Activated T-cell treated with anti-CD3 and anti-CD28 coated beads, Interleukin-2, amount 50 U/mL, for 72 hours (primary cell): ENCODE measurements around the gene RPS28. TPM values are rescaled to one million over a fixed set of nuclear protein-coding genes. Genes with fewer than 3 reads are reported as not detected.
"Not testable (repeated sequence)": the region's sequence is repeated elsewhere in the genome, so short reads cannot be mapped to it uniquely, and the experiment has no call there.

Source experiments
- ATAC-seq, 2 donors: fragments of 150-1000 bp; cut with Tn5 transposase; replicated peaks in 1 of 2; 2 replicates each; pipeline ENCODE4 v1.10.0; 2021; ENCODE audit warnings: moderate library complexity in 2 of 2, mild to moderate bottlenecking in 1 of 2
- DNase-seq, 2 donors: peaks; one replicate each; pipeline ENCODE4 v3.0.0; 2021 to 2022; ENCODE audit warnings: mixed read lengths in 1 of 2
- H3K27ac Mint-ChIP-seq: one replicate; pipeline ENCODE4 v1.8.0; 2022; ENCODE audit warnings: mild to moderate bottlenecking, moderate library complexity, mixed read lengths
- H3K27me3 Mint-ChIP-seq: one replicate; pipeline ENCODE4 v1.8.0; 2022; ENCODE audit warnings: low read depth, mixed read lengths
- H3K36me3 Mint-ChIP-seq, 2 donors: one replicate each; pipeline ENCODE4 v1.8.0; 2022; ENCODE audit warnings: mixed read lengths in 2 of 2, mild to moderate bottlenecking in 1 of 2; ENCODE audit not compliant: insufficient read depth in 2 of 2
- H3K4me1 Mint-ChIP-seq: one replicate; pipeline ENCODE4 v1.8.0; 2022; ENCODE audit warnings: low read depth, mixed read lengths
- H3K4me3 Mint-ChIP-seq, 2 donors: one replicate each; pipeline ENCODE4 v1.8.0; 2022; ENCODE audit warnings: mild to moderate bottlenecking in 2 of 2, mixed read lengths in 2 of 2, moderate library complexity in 2 of 2
- H3K9me3 Mint-ChIP-seq, 2 donors: one replicate each; pipeline ENCODE4 v1.8.0; 2022; ENCODE audit warnings: mixed read lengths in 2 of 2
- total RNA-seq, 2 donors: library from RNA; stranded (reverse); gene quantifications; one replicate each; pipeline ENCODE4 v1.2.3, GENCODE V29; 2022

Gene RPS28
- total RNA-seq, 2 donors from 2014 or later: 2,463 to 2,605 TPM

GRCh38 chr19:8340341-8341096, 19.2 kb downstream of the RPS28 start:
- no peak for ATAC-seq
- Mint-ChIP-seq H3K36me3 (no peaks in the 10 kb centered on the region), H3K4me1 (peaks cover 11% of the 10 kb centered on the region), H3K9me3 (no peaks in the 10 kb centered on the region), H3K27ac (no peak overlapping the region), H3K4me3 (no peak overlapping the region), H3K27me3 (peaks cover 45% of the 10 kb centered on the region)
- no peak for DNase-seq

- DNase-seq, H3K36me3 Mint-ChIP-seq, H3K4me3 Mint-ChIP-seq, H3K4me1 Mint-ChIP-seq, ATAC-seq, H3K27ac Mint-ChIP-seq, H3K9me3 Mint-ChIP-seq: not testable (repeated sequence)
- H3K27me3 Mint-ChIP-seq: peaks cover 35% of the 10 kb centered on the region
Observed at GRCh38 chr19:8341504-8341903, 20.2 kb downstream of the RPS28 start.

- Mint-ChIP-seq H3K36me3 (no peaks in the 10 kb centered on the region), H3K4me1 (peaks cover 5% of the 10 kb centered on the region), H3K4me3 (peak overlapping the region in 1 of 2 donors; percentile 43), H3K9me3 (no peaks in the 10 kb centered on the region), H3K27ac (no peak overlapping the region), H3K27me3 (peaks cover 30% of the 10 kb centered on the region)
- DNase-seq (no peak), ATAC-seq (no peak)
Observed at GRCh38 chr19:8342316-8342683, 21.0 kb downstream of the RPS28 start.

- Mint-ChIP-seq H3K4me1 (peaks cover 5% of the 10 kb centered on the region), H3K4me3 (peak within 1 kb of the TSS; percentile 85 to 86), H3K9me3 (no peaks in the 10 kb centered on the region), H3K36me3 (no peaks in the 10 kb centered on the region), H3K27me3 (peaks cover 25% of the 10 kb centered on the region), H3K27ac (no peak within 1 kb of the TSS)
- DNase-seq (peak; percentile 95 to 97), ATAC-seq (peak; percentile 100)
Observed at GRCh38 chr19:8342684-8343482, 21.6 kb downstream of the RPS28 start, which contains the start of gene KANK3. KANK3 (minus strand) TSS chr19:8343262; CDS start chr19:8337828, 5,434 bp downstream.

GRCh38 chr19:8343483-8343844, 22.2 kb downstream of the RPS28 start:
- Mint-ChIP-seq H3K4me1 (peaks cover 5% of the 10 kb centered on the region), H3K36me3 (no peaks in the 10 kb centered on the region), H3K4me3 (peak overlapping the region; percentile 85 to 86), H3K27ac (no peak overlapping the region), H3K9me3 (no peaks in the 10 kb centered on the region), H3K27me3 (peaks cover 19% of the 10 kb centered on the region)
- DNase-seq (no peak), ATAC-seq (peak; percentile 1 to 6)

- DNase-seq, H3K4me1 Mint-ChIP-seq, H3K4me3 Mint-ChIP-seq, H3K27ac Mint-ChIP-seq, ATAC-seq, H3K9me3 Mint-ChIP-seq, H3K36me3 Mint-ChIP-seq: not testable (repeated sequence)
- peaks cover 26% of the 10 kb centered on the region for H3K27me3 Mint-ChIP-seq
Observed at GRCh38 chr19:8349629-8350372, 28.5 kb downstream of the RPS28 start.

GRCh38 chr19:8352134-8352827, 31.0 kb downstream of the RPS28 start:
- peak overlapping the region in 1 of 2 donors; percentile 9 for H3K4me3 Mint-ChIP-seq
- H3K9me3 Mint-ChIP-seq: peaks cover 2 to 3% of the 10 kb centered on the region in 2 donors
- H3K4me1 Mint-ChIP-seq: peaks cover 14% of the 10 kb centered on the region
- ATAC-seq: no peak
- H3K27ac Mint-ChIP-seq: no peak overlapping the region
- no peak for DNase-seq
- no peaks in the 10 kb centered on the region for H3K36me3 Mint-ChIP-seq
- H3K27me3 Mint-ChIP-seq: peaks cover 26% of the 10 kb centered on the region

GRCh38 chr19:8352845-8353244, 31.5 kb downstream of the RPS28 start:
- Mint-ChIP-seq H3K27me3 (peaks cover 26% of the 10 kb centered on the region), H3K4me1 (peaks cover 14% of the 10 kb centered on the region)
- ATAC-seq, DNase-seq, H3K36me3 Mint-ChIP-seq, H3K9me3 Mint-ChIP-seq, H3K27ac Mint-ChIP-seq, H3K4me3 Mint-ChIP-seq: not testable (repeated sequence)

- peaks cover 2 to 3% of the 10 kb centered on the region in 2 donors for H3K9me3 Mint-ChIP-seq
- DNase-seq: no peak
- no peaks in the 10 kb centered on the region for H3K36me3 Mint-ChIP-seq
- peaks cover 22% of the 10 kb centered on the region for H3K27me3 Mint-ChIP-seq
- H3K4me3 Mint-ChIP-seq: no peak overlapping the region
- H3K27ac Mint-ChIP-seq: no peak overlapping the region
- ATAC-seq: peak in 1 of 2 donors; percentile 64
- H3K4me1 Mint-ChIP-seq: peaks cover 14% of the 10 kb centered on the region
Observed at GRCh38 chr19:8355631-8356402, 34.5 kb downstream of the RPS28 start.

- Mint-ChIP-seq H3K4me3 (no peak overlapping the region), H3K36me3 (no peaks in the 10 kb centered on the region), H3K9me3 (peaks cover 2 to 3% of the 10 kb centered on the region in 2 donors), H3K27ac (no peak overlapping the region), H3K27me3 (peaks cover 16% of the 10 kb centered on the region), H3K4me1 (peaks cover 21% of the 10 kb centered on the region)
- ATAC-seq (no peak), DNase-seq (no peak)
Observed at GRCh38 chr19:8357007-8357521, 35.8 kb downstream of the RPS28 start.

GRCh38 chr19:8358948-8359347, 37.7 kb downstream of the RPS28 start:
- Mint-ChIP-seq H3K27ac (no peak overlapping the region), H3K27me3 (peaks cover 19% of the 10 kb centered on the region), H3K4me1 (peaks cover 34% of the 10 kb centered on the region), H3K4me3 (no peak overlapping the region), H3K9me3 (peaks cover 2 to 3% of the 10 kb centered on the region in 2 donors), H3K36me3 (peaks cover 1 to 2% of the 10 kb centered on the region in 2 donors)
- ATAC-seq (no peak), DNase-seq (no peak)

GRCh38 chr19:8360196-8360595, 38.9 kb downstream of the RPS28 start:
- no peak for ATAC-seq
- DNase-seq: no peak
- Mint-ChIP-seq H3K36me3 (peaks cover 1 to 2% of the 10 kb centered on the region in 2 donors), H3K27ac (no peak overlapping the region), H3K27me3 (peaks cover 21% of the 10 kb centered on the region), H3K9me3 (peaks cover 2 to 3% of the 10 kb centered on the region in 2 donors), H3K4me3 (no peak overlapping the region), H3K4me1 (peaks cover 33% of the 10 kb centered on the region)
